Measurements from ENCODE around the gene RPS29. TPM values are rescaled to one million over a fixed set of nuclear protein-coding genes. Genes with fewer than 3 reads are reported as not detected.

RPS29 gene
- total RNA-seq, 1 donor from 2014 or later = 1,393 TPM

- H3K36me3 Mint-ChIP-seq (ENCODE audit: low read depth) = peaks cover 3% of the 10 kb centered on the region
These were observed 40.5 kb downstream of the RPS29 start for GRCh38 chr14:49545716-49546115.

GRCh38 chr14:49545071-49545470, 41.1 kb downstream of the RPS29 start:
- Mint-ChIP-seq H3K27ac (ENCODE audit: unreplicated experiment) (no peak overlapping the region), H3K36me3 (ENCODE audit: low read depth) (peaks cover 3% of the 10 kb centered on the region), H3K4me3 (no peak overlapping the region), H3K27me3 (ENCODE audit: low read depth) (no peaks in the 10 kb centered on the region), H3K4me1 (peaks cover 6% of the 10 kb centered on the region), H3K9me3 (peaks cover 6% of the 10 kb centered on the region)
- no peak for TF ChIP-seq CTCF (conservative IDR thresholded peaks at IDR 0.05)
- no peak for DNase-seq (ENCODE audit: low read depth, low spot score)

More at GRCh38 chr14:49545716-49546115, 40.5 kb downstream of the RPS29 start:
- TF ChIP-seq CTCF (conservative IDR thresholded peaks at IDR 0.05) = no peak
- peaks cover 11% of the 10 kb centered on the region for H3K4me1 Mint-ChIP-seq
- H3K9me3 Mint-ChIP-seq = peaks cover 6% of the 10 kb centered on the region
- no peak overlapping the region for H3K27ac Mint-ChIP-seq (ENCODE audit: unreplicated experiment)
- DNase-seq (ENCODE audit: low read depth, low spot score) = no peak
- H3K4me3 Mint-ChIP-seq = no peak overlapping the region
- no peaks in the 10 kb centered on the region for H3K27me3 Mint-ChIP-seq (ENCODE audit: low read depth)

GRCh38 chr14:49541049-49541448, 45.1 kb downstream of the RPS29 start:
- Mint-ChIP-seq H3K27me3 (ENCODE audit: low read depth) (no peaks in the 10 kb centered on the region), H3K4me3 (no peak overlapping the region), H3K36me3 (ENCODE audit: low read depth) (peaks cover 3% of the 10 kb centered on the region), H3K27ac (ENCODE audit: unreplicated experiment) (no peak overlapping the region), H3K9me3 (peaks cover 6% of the 10 kb centered on the region), H3K4me1 (no peaks in the 10 kb centered on the region)
- no peak for TF ChIP-seq CTCF (conservative IDR thresholded peaks at IDR 0.05)
- DNase-seq (ENCODE audit: low read depth, low spot score) = no peak

- H3K36me3 Mint-ChIP-seq (ENCODE audit: low read depth) = peaks cover 3% of the 10 kb centered on the region
- no peak overlapping the region for H3K4me3 Mint-ChIP-seq
- peaks cover 6% of the 10 kb centered on the region for H3K9me3 Mint-ChIP-seq
- no peak for TF ChIP-seq CTCF (conservative IDR thresholded peaks at IDR 0.05)
- no peaks in the 10 kb centered on the region for H3K4me1 Mint-ChIP-seq
- no peak overlapping the region for H3K27ac Mint-ChIP-seq (ENCODE audit: unreplicated experiment)
- no peak for DNase-seq (ENCODE audit: low read depth, low spot score)
- H3K27me3 Mint-ChIP-seq (ENCODE audit: low read depth) = no peaks in the 10 kb centered on the region
These were observed 47.3 kb downstream of the RPS29 start for GRCh38 chr14:49538852-49539251.

Other genes starting within 250 kb of the RPS29 start
- gene LRR1, start 12.6 kb upstream of the RPS29 start, total RNA-seq = 40.2 and 42.9 TPM in 2 replicates
- 147 and 151 TPM in 2 replicates for gene RPL36AL, start 34.2 kb upstream of the RPS29 start, total RNA-seq
- 31.8 and 32.3 TPM in 2 replicates for gene MGAT2, start 34.4 kb upstream of the RPS29 start, total RNA-seq
- 18.9 and 20.4 TPM in 2 replicates for gene DNAAF2, start 48.9 kb upstream of the RPS29 start, total RNA-seq
- gene POLE2, start 101.8 kb upstream of the RPS29 start, total RNA-seq = 26.8 and 31.5 TPM in 2 replicates
- gene KLHDC1, start 106.7 kb upstream of the RPS29 start, total RNA-seq = 2.0 and 2.1 TPM in 2 replicates
- 36.1 and 36.4 TPM in 2 replicates for gene KLHDC2, start 181.8 kb upstream of the RPS29 start, total RNA-seq